Right atrium auricular region (tissue), 2 donors: Measurements from ENCODE around the gene RASD1. TPM values are rescaled to one million over a fixed set of nuclear protein-coding genes. Genes with fewer than 3 reads are reported as not detected.

Experiments used
- DNase-seq: peaks from one replicate; pipeline ENCODE4 v3.0.0-alpha.2; 2019; ENCODE audit warnings: low spot score
- H3K27ac ChIP-seq, 2 donors: fragments of 200-600 bp; sonication (generic); 1 replicate in 1 of 2; 2 replicates in 1 of 2; pipeline ENCODE4 v1.5.1; 2016 to 2019
- H3K27me3 ChIP-seq, 2 donors: fragments of 200-600 bp; sonication (generic); one replicate each; pipeline versions ENCODE4 v1.5.1 to v1.6.0; 2017 to 2019
- H3K36me3 ChIP-seq: fragments of 200-600 bp; sonication (generic); one replicate; pipeline ENCODE4 v1.5.1; 2016
- H3K4me1 ChIP-seq, 2 donors: fragments of 200-600 bp; sonication (generic); one replicate each; pipeline versions ENCODE4 v1.5.1 to v1.6.0; 2017 to 2019
- H3K4me3 ChIP-seq, 2 donors: fragments of 200-600 bp; sonication (generic); 1 replicate in 1 of 2; 2 replicates in 1 of 2; pipeline ENCODE4 v1.5.1; 2017 to 2019; ENCODE audit warnings: mild to moderate bottlenecking in 1 of 2, moderate library complexity in 1 of 2
- H3K9me3 ChIP-seq, 2 donors: fragments of 200-600 bp; sonication (generic); one replicate each; pipeline ENCODE4 v1.5.1; 2019
- total RNA-seq, 2 donors: library from RNA; depleted of rRNA; stranded (reverse); fragments of >200 nt; gene quantifications; one replicate each; pipeline ENCODE4 v1.1.0, GENCODE V29; 2016
- TF ChIP-seq, protein P1 (sequence below), 2 donors: fragments of 200-600 bp; sonication (generic); IDR thresholded peaks; one replicate each; pipeline ENCODE4 v1.5.1; 2019; ENCODE audit warnings: antibody characterized with exemption in 2 of 2

RASD1 gene
- total RNA-seq, 2 donors from 2014 or later, result 37.9 to 131 TPM

DNA sequence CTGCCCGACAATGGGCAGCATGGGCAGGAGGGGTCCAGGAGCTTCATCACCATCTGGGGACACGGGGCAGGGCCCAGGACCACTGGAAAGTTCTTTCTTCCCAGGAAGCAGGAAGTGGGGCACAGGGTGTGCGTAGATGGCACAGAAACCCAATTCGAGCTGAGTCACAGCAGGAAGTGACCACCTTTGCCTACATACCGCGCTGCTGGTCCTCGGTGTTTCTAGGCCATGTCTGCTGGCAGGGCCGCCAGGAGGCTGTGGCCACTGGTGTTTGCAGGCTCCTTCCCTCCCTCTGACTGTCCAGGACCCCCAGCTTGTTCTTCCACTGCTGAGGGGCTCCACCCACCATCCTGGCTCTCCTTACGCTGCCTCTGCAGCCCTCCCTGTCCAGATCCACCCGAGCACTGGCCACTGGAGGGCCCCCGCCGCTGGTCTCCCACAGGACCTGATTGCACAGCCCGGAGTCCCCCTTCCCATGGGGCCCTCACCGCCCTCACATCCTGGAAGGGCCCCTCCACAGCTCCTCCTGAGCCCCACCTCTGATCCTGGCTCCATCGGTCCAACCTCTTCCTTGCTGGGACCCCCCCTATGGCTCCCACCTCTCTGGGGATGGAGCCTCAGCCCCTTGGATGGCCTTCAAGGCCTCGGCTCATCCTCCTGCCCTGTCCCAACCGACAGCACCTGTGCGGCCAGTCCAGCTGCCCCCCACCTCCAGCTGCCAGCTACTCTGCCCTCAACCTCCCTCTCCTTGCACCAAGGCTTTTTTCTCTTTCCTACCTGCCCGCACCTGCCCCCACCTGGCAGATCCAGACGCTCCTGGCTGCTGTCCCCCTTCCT is 14.5 kb upstream of the RASD1 start:
- Histone ChIP-seq H3K27me3 (no peaks in the 10 kb centered on the region), H3K27ac (no peak overlapping the region), H3K4me1 (peaks cover 0 to 19% of the 10 kb centered on the region in 2 donors), H3K4me3 (no peak overlapping the region), H3K36me3 (no peaks in the 10 kb centered on the region), H3K9me3 (no peaks in the 10 kb centered on the region)
- no peak for DNase-seq
- TF ChIP-seq, protein P1, sequence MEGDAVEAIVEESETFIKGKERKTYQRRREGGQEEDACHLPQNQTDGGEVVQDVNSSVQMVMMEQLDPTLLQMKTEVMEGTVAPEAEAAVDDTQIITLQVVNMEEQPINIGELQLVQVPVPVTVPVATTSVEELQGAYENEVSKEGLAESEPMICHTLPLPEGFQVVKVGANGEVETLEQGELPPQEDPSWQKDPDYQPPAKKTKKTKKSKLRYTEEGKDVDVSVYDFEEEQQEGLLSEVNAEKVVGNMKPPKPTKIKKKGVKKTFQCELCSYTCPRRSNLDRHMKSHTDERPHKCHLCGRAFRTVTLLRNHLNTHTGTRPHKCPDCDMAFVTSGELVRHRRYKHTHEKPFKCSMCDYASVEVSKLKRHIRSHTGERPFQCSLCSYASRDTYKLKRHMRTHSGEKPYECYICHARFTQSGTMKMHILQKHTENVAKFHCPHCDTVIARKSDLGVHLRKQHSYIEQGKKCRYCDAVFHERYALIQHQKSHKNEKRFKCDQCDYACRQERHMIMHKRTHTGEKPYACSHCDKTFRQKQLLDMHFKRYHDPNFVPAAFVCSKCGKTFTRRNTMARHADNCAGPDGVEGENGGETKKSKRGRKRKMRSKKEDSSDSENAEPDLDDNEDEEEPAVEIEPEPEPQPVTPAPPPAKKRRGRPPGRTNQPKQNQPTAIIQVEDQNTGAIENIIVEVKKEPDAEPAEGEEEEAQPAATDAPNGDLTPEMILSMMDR (IDR thresholded peaks at IDR 0.05), result no peak

DNA sequence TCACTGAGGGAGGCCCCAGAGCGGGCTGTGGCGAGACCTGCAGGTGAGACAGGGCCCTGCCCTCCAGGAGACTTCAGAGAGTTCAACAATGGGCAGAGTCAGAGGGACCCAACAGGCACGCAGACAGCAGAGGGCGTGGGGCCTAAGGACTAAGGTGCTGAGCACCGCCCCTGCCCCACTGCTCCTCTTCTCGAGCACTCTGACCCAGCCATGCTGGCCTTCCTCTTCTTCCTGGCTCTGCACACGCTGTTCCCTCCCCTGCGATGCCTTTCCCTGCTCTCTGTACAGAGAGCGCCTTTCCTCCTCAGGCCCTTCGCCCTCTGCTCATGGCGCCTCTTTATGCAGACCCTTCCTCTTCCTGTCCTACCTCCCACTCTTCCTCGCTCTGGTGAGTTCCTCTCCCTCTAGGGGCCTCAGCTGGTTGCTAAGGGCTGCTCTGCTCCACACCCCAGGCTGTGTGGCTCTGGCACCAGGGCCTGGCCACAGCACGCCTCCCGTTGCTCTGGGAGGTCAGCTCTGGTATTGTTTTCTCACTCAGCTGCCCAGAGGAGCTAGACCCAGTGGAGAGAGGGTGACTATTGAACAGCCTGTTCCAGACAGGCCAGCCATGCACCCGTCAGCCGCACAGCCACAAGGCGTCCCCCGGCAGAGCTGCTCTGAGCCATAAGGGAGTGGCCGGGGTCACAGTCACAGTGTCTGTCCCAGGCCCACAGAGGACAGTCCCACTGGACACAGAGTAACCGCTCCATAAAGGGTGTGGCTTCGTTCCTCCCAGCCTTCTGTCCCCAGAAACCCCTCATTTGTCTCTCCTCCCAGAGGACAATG is 13.6 kb upstream of the RASD1 start:
- TF ChIP-seq, protein P1 (IDR thresholded peaks at IDR 0.05), result no peak
- Histone ChIP-seq H3K9me3 (no peaks in the 10 kb centered on the region), H3K27ac (no peak overlapping the region), H3K4me1 (peaks cover 0 to 19% of the 10 kb centered on the region in 2 donors), H3K27me3 (no peaks in the 10 kb centered on the region), H3K4me3 (no peak overlapping the region), H3K36me3 (no peaks in the 10 kb centered on the region)
- no peak for DNase-seq

DNA sequence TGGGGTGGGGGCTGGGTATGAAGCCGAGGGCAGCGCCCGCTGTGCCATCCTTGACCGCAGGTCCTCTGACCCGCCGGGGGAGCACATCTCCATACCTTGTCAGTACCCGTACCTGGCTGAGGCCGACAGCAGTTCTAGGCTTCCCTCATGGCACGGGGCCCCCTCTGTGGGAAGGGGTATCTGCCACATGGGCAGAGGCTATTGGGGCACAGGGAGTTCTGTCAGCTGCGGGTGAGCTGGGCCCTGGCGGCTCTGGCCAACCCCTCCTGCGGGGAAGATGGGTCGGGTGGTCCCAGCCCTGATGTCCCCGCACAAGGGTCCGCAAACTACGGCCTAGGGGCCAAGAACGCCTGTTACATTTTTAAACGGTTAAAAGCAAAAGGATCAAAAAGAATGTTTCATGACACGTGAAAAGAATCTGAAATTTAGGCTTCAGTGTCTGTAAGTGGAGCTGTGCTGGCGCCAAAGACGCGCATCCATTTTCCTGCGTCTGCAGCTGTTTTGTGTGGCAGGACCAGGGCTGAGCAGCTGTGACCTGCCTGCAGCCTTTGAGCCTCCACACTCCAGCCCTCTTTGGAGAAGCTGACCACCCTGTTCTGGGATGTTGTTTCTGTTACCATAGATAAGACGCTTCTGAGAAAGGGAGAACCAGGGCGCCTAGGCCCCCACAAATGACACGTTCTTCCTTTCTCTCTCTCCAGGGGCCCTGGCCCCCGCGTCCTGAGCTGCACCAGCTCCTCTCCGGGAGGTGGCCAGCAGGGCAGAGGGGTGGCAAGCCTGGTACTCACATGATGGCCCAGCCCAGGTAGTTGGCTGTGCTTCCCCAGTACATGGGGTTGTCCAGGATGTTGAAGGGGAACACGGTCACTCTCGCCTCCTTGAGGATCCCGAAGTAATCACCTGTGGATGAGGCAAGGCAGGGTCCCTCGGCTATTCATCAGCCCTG is 12.7 kb upstream of the RASD1 start:
- TF ChIP-seq, protein P1 (IDR thresholded peaks at IDR 0.05), result no peak
- DNase-seq, result no peak
- Histone ChIP-seq H3K4me1 (peaks cover 0 to 19% of the 10 kb centered on the region in 2 donors), H3K27me3 (no peaks in the 10 kb centered on the region), H3K36me3 (no peaks in the 10 kb centered on the region), H3K27ac (peak overlapping the region in 1 of 2 donors; percentile 86), H3K4me3 (no peak overlapping the region), H3K9me3 (no peaks in the 10 kb centered on the region)

DNA sequence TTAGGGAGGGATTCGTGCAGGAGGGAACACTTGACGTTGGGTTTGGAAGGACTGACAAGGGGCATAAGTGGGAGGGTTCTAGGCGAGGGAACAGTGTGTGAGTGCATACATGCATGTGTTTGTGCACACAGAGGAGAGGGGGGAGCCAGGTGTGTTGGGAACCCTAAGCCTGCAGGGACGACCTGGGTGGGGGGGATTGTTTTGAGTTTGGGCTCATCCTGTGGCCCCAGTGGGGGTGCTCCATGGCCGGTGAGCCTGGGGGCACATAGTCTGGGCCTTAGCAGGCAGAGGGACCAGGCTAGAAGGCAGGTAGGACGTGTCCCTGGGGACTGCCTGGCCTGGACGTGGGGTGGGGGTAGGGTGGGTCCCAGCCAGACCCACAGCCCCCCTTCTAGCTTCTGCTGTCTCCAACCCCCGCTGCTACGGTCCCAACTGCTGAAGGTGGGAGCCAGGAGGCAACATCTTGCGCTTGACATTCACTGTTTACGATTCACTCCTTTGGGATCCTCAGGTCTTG is 11.9 kb upstream of the RASD1 start:
- Histone ChIP-seq H3K27me3 (no peaks in the 10 kb centered on the region), H3K36me3 (no peaks in the 10 kb centered on the region), H3K4me3 (no peak overlapping the region), H3K4me1 (peaks cover 0 to 19% of the 10 kb centered on the region in 2 donors), H3K9me3 (no peaks in the 10 kb centered on the region), H3K27ac (peak overlapping the region; percentile 84 to 86)
- DNase-seq, result no peak
- TF ChIP-seq, protein P1 (IDR thresholded peaks at IDR 0.05), result no peak

DNA sequence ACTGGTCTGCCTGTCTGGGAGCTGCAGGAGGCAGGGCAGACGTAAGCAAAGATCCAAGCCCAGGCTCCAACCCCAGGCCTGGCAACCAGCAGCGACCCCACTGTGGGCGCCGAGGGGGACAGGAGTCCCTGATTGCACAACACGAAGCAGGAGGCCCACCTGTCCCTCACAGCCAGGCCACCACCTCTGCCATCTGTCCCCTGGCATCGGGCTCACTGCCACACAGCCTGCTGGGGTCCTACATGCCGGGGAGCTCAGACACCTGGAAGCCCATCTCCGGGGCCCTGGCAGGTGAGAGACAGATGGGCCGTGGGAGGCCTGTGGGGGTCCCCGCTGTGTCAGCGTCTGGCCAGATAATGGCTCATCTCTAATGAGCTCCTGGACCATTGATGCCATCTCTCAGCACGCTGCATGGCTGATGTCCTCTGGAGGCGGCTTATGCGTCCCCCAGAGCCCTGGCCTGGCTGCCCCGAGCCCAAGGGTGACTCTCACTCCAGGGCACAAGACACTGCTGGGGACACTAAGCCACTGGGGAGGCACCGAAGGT is 11.3 kb upstream of the RASD1 start:
- Histone ChIP-seq H3K27me3 (no peaks in the 10 kb centered on the region), H3K27ac (peak overlapping the region; percentile 84 to 86), H3K4me1 (peaks cover 0 to 19% of the 10 kb centered on the region in 2 donors), H3K36me3 (no peaks in the 10 kb centered on the region), H3K9me3 (no peaks in the 10 kb centered on the region), H3K4me3 (no peak overlapping the region)
- DNase-seq, result no peak
- TF ChIP-seq, protein P1 (IDR thresholded peaks at IDR 0.05), result no peak
